LNCaP clone FGC (cell line): ENCODE measurements around the gene ADM5.

Experiments
- DNase-seq: peaks from one replicate; pipeline ENCODE4 v3.0.0-alpha.2; 2011; ENCODE audit warnings: low read depth
- H3K4me3 ChIP-seq: 2 replicates; pipeline ENCODE4 v1.5.1; 2011; ENCODE audit warnings: mild to moderate bottlenecking, low read depth, low read length, control low read depth
- TF ChIP-seq, protein P1 (sequence below): IDR thresholded peaks from 2 replicates; pipeline ENCODE4 v1.5.1; 2012; ENCODE audit warnings: mild to moderate bottlenecking; ENCODE audit not compliant: control insufficient read depth, insufficient read depth; ENCODE audit errors: extremely low read depth

ADM5 gene

DNA sequence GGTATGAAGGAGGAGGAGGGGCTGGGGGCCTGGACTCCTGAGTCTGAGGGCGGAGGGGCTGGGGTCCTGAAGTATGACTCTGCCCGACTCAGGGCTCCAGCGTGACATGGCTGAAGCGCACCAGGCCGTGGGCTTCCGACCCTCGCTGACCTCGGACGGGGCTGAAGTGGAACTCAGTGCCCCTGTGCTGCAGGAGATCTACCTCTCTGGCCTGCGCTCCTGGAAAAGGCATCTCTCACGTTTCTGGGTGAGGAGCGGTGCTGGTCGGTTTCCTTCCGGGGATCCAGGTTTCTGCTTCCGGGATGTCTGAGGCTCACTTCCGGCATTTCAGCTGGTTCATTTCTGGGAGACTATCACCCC is 2.7 kb downstream of the ADM5 start:
- DNase-seq = no peak
- H3K4me3 ChIP-seq = no peak overlapping the region
- TF ChIP-seq, protein P1, sequence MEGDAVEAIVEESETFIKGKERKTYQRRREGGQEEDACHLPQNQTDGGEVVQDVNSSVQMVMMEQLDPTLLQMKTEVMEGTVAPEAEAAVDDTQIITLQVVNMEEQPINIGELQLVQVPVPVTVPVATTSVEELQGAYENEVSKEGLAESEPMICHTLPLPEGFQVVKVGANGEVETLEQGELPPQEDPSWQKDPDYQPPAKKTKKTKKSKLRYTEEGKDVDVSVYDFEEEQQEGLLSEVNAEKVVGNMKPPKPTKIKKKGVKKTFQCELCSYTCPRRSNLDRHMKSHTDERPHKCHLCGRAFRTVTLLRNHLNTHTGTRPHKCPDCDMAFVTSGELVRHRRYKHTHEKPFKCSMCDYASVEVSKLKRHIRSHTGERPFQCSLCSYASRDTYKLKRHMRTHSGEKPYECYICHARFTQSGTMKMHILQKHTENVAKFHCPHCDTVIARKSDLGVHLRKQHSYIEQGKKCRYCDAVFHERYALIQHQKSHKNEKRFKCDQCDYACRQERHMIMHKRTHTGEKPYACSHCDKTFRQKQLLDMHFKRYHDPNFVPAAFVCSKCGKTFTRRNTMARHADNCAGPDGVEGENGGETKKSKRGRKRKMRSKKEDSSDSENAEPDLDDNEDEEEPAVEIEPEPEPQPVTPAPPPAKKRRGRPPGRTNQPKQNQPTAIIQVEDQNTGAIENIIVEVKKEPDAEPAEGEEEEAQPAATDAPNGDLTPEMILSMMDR = no peak

DNA sequence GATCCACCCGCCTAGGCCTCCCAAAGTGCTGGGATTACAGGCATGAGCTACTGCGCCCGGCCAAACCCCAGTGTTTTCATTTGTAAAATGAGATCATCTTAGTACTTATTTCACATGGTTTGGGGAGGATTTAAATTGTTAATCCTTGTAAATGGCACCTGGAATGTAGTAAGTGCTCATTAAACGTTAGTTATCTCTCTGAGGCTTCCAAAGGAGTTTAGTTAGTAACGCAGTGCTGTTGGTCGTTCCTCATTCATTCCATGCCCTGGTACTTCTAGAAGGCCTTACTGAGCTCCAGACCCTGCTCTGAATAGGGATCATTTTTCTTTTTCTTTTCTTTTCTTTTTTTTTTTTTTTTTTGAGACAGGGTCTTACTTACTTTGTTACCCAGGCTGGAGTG is 6.7 kb downstream of the ADM5 start:
- no peak overlapping the region for H3K4me3 ChIP-seq
- DNase-seq = no peak
- TF ChIP-seq, protein P1 = no peak

DNA sequence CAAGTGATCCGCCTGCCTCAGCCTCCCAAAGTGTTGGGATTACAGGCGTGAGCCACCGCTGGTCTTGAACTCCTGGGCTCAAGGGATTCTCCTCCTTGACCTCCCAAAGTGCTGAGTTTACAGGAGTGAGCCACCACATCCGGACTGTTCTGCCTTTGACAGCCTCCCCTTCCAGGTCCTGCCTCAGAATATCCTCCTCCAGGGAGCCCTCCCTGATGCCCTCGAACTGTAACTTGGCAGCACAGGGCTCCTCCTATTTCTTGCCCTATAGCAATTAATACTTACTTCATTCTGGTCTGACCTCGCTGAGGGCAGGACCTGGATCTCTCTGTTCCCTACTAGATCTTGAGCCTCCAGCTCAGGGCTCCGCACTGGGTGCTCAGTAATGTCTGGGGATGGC is 7.5 kb downstream of the ADM5 start:
- no peak for DNase-seq
- no peak overlapping the region for H3K4me3 ChIP-seq
- TF ChIP-seq, protein P1 = no peak

DNA sequence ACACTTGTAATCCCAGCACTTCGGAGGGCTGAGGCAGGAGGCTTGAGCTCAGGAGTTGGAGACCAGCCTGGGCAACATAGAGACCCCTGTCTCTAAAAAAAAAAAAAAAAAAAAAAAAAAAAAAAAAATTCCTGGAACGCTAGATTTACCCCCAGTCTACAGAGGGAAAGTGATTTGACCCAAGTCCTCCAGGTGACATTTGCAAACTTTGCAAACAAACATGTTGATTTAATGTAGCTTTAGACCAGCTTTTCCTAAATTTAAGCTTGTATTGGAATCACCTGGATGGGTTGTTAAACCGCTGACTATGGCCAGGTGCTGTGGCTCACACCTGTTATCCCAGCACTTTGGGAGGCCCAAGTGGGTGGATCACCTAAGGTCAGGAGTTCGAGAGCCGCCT is 10.0 kb downstream of the ADM5 start:
- TF ChIP-seq, protein P1 = no peak
- H3K4me3 ChIP-seq = no peak overlapping the region
- DNase-seq = no peak

DNA sequence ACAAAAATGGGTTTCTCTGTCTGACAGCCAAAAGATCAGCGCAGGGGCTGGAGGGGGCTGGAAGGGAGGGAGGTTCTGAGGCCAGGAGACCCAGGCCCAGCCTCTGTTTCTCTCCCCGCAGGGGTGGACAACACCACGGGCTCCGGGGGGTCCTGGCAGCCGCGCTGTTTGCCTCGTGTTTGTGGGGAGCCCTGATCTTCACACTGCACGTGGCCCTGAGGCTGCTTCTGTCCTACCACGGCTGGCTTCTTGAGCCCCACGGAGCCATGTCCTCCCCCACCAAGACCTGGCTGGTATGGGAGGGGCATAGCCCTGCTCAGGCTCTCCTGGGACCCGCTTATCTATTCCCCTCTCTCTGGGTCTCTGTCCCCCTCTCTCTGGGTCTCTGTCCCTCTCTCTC is 11.2 kb downstream of the ADM5 start:
- TF ChIP-seq, protein P1 = no peak
- H3K4me3 ChIP-seq = no peak overlapping the region
- no peak for DNase-seq

DNA sequence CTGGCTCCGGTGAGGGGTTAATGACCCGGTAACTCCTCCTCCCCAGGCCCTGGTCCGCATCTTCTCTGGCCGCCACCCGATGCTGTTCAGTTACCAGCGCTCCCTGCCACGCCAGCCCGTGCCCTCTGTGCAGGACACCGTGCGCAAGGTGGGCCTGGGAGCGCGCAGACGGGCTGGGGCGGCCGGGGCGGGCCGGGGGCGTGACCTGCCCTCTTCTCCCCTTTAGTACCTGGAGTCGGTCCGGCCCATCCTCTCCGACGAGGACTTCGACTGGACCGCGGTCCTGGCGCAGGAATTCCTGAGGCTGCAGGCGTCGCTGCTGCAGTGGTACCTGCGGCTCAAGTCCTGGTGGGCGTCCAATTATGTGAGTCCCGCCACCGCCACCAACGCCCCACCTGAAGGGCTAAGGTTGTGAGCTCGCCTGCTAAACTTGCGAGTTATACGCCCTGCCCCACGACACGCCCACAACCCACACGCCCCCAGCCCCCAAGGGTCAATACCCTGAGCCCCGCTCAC is 11.9 kb downstream of the ADM5 start:
- DNase-seq = no peak
- TF ChIP-seq, protein P1 = no peak
- no peak overlapping the region for H3K4me3 ChIP-seq

DNA sequence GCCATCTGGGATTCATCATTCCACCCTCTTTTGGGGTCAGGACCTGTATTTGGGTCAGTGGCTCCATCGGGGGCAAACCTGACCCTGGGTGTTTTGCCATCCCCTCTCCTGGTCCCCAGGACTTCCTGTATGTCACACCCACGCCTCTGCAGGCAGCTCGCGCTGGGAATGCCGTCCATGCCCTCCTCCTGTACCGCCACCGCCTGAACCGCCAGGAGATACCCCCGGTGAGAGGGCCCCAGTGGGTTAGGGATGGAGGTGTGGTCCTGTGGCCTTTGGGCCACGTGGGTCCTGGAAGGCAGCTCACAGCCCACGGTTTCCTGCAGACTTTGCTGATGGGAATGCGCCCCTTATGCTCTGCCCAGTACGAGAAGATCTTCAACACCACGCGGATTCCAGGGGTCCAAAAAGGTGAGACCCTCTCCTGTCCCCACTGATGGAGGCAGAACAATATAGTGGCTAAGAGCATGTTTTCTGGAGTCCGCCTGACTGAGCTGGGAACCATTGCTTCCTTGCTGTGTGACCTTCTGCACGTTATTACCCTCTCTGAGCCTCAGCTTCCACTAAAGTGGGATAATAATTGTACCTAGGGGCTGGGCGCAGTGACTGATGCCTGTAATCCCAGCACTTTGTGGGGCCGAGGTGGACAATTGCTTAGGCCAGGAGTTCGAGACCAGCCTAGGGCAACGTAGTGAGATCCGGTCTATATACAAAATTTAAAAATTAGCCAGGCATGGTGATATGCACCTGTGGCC is 15.7 kb downstream of the ADM5 start:
- no peak overlapping the region for H3K4me3 ChIP-seq
- TF ChIP-seq, protein P1 = no peak

More for the DNA sequence above, 15.7 kb downstream of the ADM5 start:
- DNase-seq = no peak
